ENCODE data around the gene STAT6.
"Not testable (repeated sequence)": the region's sequence is repeated elsewhere in the genome, so short reads cannot be mapped to it uniquely, and the experiment has no call there.

STAT6 gene

GRCh38 chr12:57130941-57131340 lies 19.8 kb upstream of the STAT6 start:
- Histone ChIP-seq H3K4me3 (ENCODE audit: low read length) (peak overlapping the region; percentile 80), H3K4me1 (ENCODE audit: control insufficient read depth, insufficient read depth, low read length) (peaks cover 67% of the 10 kb centered on the region), H3K36me3 (ENCODE audit: insufficient read depth, low read length) (peaks cover 14% of the 10 kb centered on the region), H3K27me3 (ENCODE audit: control insufficient read depth, insufficient read depth, low read length) (no peaks in the 10 kb centered on the region), H3K4me2 (ENCODE audit: low read length) (peak overlapping the region; percentile 95), H3K9ac (ENCODE audit: low read depth, low read length) (peak overlapping the region; percentile 75), H3K9me3 (replicated peaks; ENCODE audit: low read length) (no peaks in the 10 kb centered on the region)

- H3K4me1 ChIP-seq (ENCODE audit: control insufficient read depth, insufficient read depth, low read length), result peaks cover 56% of the 10 kb centered on the region
- no peaks in the 10 kb centered on the region for H3K27me3 ChIP-seq (ENCODE audit: control insufficient read depth, insufficient read depth, low read length)
- peak overlapping the region; percentile 95 for H3K4me2 ChIP-seq (ENCODE audit: low read length)
- H3K36me3 ChIP-seq (ENCODE audit: insufficient read depth, low read length), result peaks cover 14% of the 10 kb centered on the region
- H3K9me3 ChIP-seq (replicated peaks; ENCODE audit: low read length), result no peaks in the 10 kb centered on the region
- H3K9ac ChIP-seq (ENCODE audit: low read depth, low read length), result peak overlapping the region; percentile 75
- peak overlapping the region; percentile 80 for H3K4me3 ChIP-seq (ENCODE audit: low read length)
Measured at GRCh38 chr12:57129889-57130288, 18.7 kb upstream of the STAT6 start.

- Histone ChIP-seq H3K9ac (ENCODE audit: low read depth, low read length) (peak overlapping the region; percentile 75), H3K9me3 (replicated peaks; ENCODE audit: low read length) (no peaks in the 10 kb centered on the region), H3K4me2 (ENCODE audit: low read length) (peak overlapping the region; percentile 95), H3K27me3 (ENCODE audit: control insufficient read depth, insufficient read depth, low read length) (no peaks in the 10 kb centered on the region), H3K4me1 (ENCODE audit: control insufficient read depth, insufficient read depth, low read length) (peaks cover 51% of the 10 kb centered on the region), H3K4me3 (ENCODE audit: low read length) (peak overlapping the region; percentile 80), H3K36me3 (ENCODE audit: insufficient read depth, low read length) (peaks cover 14% of the 10 kb centered on the region)
Measured at GRCh38 chr12:57129321-57129842, 18.2 kb upstream of the STAT6 start.

GRCh38 chr12:57128519-57129247 lies 17.5 kb upstream of the STAT6 start:
- Histone ChIP-seq H3K4me2 (ENCODE audit: low read length) (peak overlapping the region; percentile 95), H3K9me3 (replicated peaks; ENCODE audit: low read length) (no peaks in the 10 kb centered on the region), H3K27me3 (ENCODE audit: control insufficient read depth, insufficient read depth, low read length) (no peaks in the 10 kb centered on the region), H3K4me1 (ENCODE audit: control insufficient read depth, insufficient read depth, low read length) (peaks cover 44% of the 10 kb centered on the region), H3K36me3 (ENCODE audit: insufficient read depth, low read length) (peaks cover 14% of the 10 kb centered on the region), H3K4me3 (ENCODE audit: low read length) (peak overlapping the region; percentile 80), H3K9ac (ENCODE audit: low read depth, low read length) (peak overlapping the region; percentile 75)

GRCh38 chr12:57127726-57128518 lies 16.8 kb upstream of the STAT6 start, which contains the start of gene LRP1:
LRP1 (plus strand) TSS chr12:57128483; CDS start chr12:57128965, 482 bp downstream.
- Histone ChIP-seq H3K9me3 (replicated peaks; ENCODE audit: low read length) (no peaks in the 10 kb centered on the region), H3K4me1 (ENCODE audit: control insufficient read depth, insufficient read depth, low read length) (peaks cover 37% of the 10 kb centered on the region), H3K9ac (ENCODE audit: low read depth, low read length) (peak within 1 kb of the TSS; percentile 79), H3K36me3 (ENCODE audit: insufficient read depth, low read length) (peaks cover 14% of the 10 kb centered on the region), H3K4me2 (ENCODE audit: low read length) (peak within 1 kb of the TSS; percentile 96), H3K4me3 (ENCODE audit: low read length) (peak within 1 kb of the TSS; percentile 80), H3K27me3 (ENCODE audit: control insufficient read depth, insufficient read depth, low read length) (no peaks in the 10 kb centered on the region)

- Histone ChIP-seq H3K9me3 (replicated peaks; ENCODE audit: low read length) (no peaks in the 10 kb centered on the region), H3K36me3 (ENCODE audit: insufficient read depth, low read length) (peaks cover 13% of the 10 kb centered on the region), H3K4me1 (ENCODE audit: control insufficient read depth, insufficient read depth, low read length) (peaks cover 30% of the 10 kb centered on the region), H3K9ac (ENCODE audit: low read depth, low read length) (peak overlapping the region; percentile 79), H3K4me3 (ENCODE audit: low read length) (peak overlapping the region; percentile 80), H3K4me2 (ENCODE audit: low read length) (peak overlapping the region; percentile 96), H3K27me3 (ENCODE audit: control insufficient read depth, insufficient read depth, low read length) (no peaks in the 10 kb centered on the region)
Measured at GRCh38 chr12:57127101-57127725, 16.1 kb upstream of the STAT6 start.

GRCh38 chr12:57126561-57126960 lies 15.4 kb upstream of the STAT6 start:
- H3K4me1 ChIP-seq (ENCODE audit: control insufficient read depth, insufficient read depth, low read length), result peaks cover 24% of the 10 kb centered on the region
- peaks cover 6% of the 10 kb centered on the region for H3K36me3 ChIP-seq (ENCODE audit: insufficient read depth, low read length)
- no peaks in the 10 kb centered on the region for H3K27me3 ChIP-seq (ENCODE audit: control insufficient read depth, insufficient read depth, low read length)
- H3K9me3 ChIP-seq (replicated peaks; ENCODE audit: low read length), result no peaks in the 10 kb centered on the region
- H3K4me2 ChIP-seq (ENCODE audit: low read length), result no peak overlapping the region
- H3K4me3 ChIP-seq (ENCODE audit: low read length), result no peak overlapping the region
- no peak overlapping the region for H3K9ac ChIP-seq (ENCODE audit: low read depth, low read length)

- peaks cover 3% of the 10 kb centered on the region for H3K36me3 ChIP-seq (ENCODE audit: insufficient read depth, low read length)
- no peaks in the 10 kb centered on the region for H3K9me3 ChIP-seq (replicated peaks; ENCODE audit: low read length)
- no peak overlapping the region for H3K9ac ChIP-seq (ENCODE audit: low read depth, low read length)
- peaks cover 19% of the 10 kb centered on the region for H3K4me1 ChIP-seq (ENCODE audit: control insufficient read depth, insufficient read depth, low read length)
- no peaks in the 10 kb centered on the region for H3K27me3 ChIP-seq (ENCODE audit: control insufficient read depth, insufficient read depth, low read length)
- no peak overlapping the region for H3K4me2 ChIP-seq (ENCODE audit: low read length)
- H3K4me3 ChIP-seq (ENCODE audit: low read length), result no peak overlapping the region
Measured at GRCh38 chr12:57126061-57126460, 14.9 kb upstream of the STAT6 start.

- no peak overlapping the region for H3K4me3 ChIP-seq (ENCODE audit: low read length)
- H3K4me2 ChIP-seq (ENCODE audit: low read length), result no peak overlapping the region
- H3K9ac ChIP-seq (ENCODE audit: low read depth, low read length), result no peak overlapping the region
- no peaks in the 10 kb centered on the region for H3K36me3 ChIP-seq (ENCODE audit: insufficient read depth, low read length)
- no peaks in the 10 kb centered on the region for H3K9me3 ChIP-seq (replicated peaks; ENCODE audit: low read length)
- H3K27me3 ChIP-seq (ENCODE audit: control insufficient read depth, insufficient read depth, low read length), result no peaks in the 10 kb centered on the region
- H3K4me1 ChIP-seq (ENCODE audit: control insufficient read depth, insufficient read depth, low read length), result peaks cover 13% of the 10 kb centered on the region
Measured at GRCh38 chr12:57124261-57124877, 13.2 kb upstream of the STAT6 start.

GRCh38 chr12:57123813-57124212 lies 12.7 kb upstream of the STAT6 start:
- peaks cover 19% of the 10 kb centered on the region for H3K4me1 ChIP-seq (ENCODE audit: control insufficient read depth, insufficient read depth, low read length)
- H3K9ac ChIP-seq (ENCODE audit: low read depth, low read length), result no peak overlapping the region
- no peaks in the 10 kb centered on the region for H3K9me3 ChIP-seq (replicated peaks; ENCODE audit: low read length)
- H3K4me2 ChIP-seq (ENCODE audit: low read length), result no peak overlapping the region
- H3K4me3 ChIP-seq (ENCODE audit: low read length), result no peak overlapping the region
- H3K36me3 ChIP-seq (ENCODE audit: insufficient read depth, low read length), result no peaks in the 10 kb centered on the region
- no peaks in the 10 kb centered on the region for H3K27me3 ChIP-seq (ENCODE audit: control insufficient read depth, insufficient read depth, low read length)

- peaks cover 18% of the 10 kb centered on the region for H3K4me1 ChIP-seq (ENCODE audit: control insufficient read depth, insufficient read depth, low read length)
- H3K4me2 ChIP-seq (ENCODE audit: low read length); H3K36me3 ChIP-seq (ENCODE audit: insufficient read depth, low read length); H3K9ac ChIP-seq (ENCODE audit: low read depth, low read length); H3K4me3 ChIP-seq (ENCODE audit: low read length); H3K27me3 ChIP-seq (ENCODE audit: control insufficient read depth, insufficient read depth, low read length); H3K9me3 ChIP-seq (replicated peaks; ENCODE audit: low read length): not testable (repeated sequence)
Measured at GRCh38 chr12:57120718-57121117, 9.6 kb upstream of the STAT6 start.

All from skeletal muscle satellite cell (primary cell).